A549 treated with dexamethasone at 1 μM for 4 hours (cell line): ENCODE measurements around the gene JAKMIP1. TPM values are rescaled to one million over a fixed set of nuclear protein-coding genes. Genes with fewer than 3 reads are reported as not detected.

ENCODE experiments used
- total RNA-seq: library from RNA; stranded (reverse); fragments of 200-300 nt; extraction: Qiagen RNA extraction; gene quantifications from 5 replicates; pipeline ENCODE4 v1.2.3, GENCODE V29; 2022

JAKMIP1 gene
- 0.08 TPM in 1 of 5 replicates, not detected in the others for total RNA-seq

DNA sequence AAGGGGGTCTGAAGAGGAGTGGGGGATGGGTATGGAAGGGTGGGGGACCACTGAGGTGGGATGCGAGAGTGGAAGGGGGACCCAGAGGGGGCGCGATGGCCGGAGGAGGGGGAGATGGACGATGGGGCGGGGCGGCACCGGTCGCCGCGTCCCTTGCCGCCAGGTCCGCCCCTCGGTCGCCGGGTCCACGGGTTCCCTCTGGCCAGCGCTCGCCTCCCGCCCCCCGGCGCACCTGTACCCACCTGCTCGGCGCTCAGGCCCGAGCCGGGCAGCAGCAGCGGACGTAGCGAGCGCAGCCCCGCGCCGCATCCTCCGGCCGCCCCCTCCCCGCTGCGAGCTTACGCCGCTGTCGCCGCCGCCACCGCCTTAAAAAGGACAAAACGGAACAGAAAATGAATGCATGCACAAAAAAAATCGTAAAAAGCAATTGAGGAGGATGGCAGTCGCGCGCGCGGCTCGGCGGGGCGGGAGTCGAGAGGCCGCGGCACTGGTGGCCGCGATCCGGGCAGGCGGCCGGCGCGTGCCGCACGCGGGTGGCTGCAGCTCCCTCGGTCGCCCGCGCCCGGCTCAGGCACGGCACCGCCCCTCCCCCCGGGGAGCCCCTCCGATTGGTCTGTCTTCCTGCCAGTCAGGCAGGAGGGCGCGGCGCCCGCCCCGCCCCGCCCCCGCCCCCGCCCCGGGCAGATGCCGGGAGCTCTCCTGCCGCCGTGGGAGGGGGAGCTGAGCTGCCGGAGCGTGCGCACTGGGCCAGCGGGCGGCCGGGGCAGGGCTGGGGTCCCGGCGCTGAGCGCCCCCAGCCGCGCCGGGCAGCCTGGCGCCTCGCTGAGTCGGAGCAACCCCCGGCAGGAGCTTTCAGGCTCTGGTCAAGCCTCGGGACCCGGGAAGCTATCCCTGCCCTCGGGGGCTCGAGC lies at the start of gene JAKMIP1:
Gene JAKMIP1 (minus strand): TSS at position 539 of the 911 bp plus-strand sequence. CDS start 87,699 bp downstream, outside the sequence.

DNA sequence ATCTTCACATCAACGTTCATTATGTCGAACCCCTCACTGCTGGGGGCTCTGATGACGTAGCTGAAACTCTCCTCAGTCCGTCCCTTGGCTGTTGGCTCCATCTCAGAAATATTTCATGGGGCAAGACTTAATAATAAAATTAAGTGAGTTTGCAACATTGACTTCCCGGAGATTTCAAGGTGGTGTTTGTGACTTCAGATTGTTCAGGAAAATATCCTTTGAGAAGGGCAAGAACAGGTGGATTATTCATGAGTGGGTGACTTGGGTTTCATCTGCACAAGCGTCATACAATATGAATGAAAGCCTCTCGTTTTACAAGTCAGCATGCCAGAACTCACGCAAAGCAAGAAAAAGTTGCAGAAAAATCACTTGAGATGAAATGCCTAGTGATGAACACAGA lies 182.0 kb downstream of the JAKMIP1 start, which contains the start of gene C4orf50:
Gene C4orf50 (minus strand): TSS at position 101 of the 400 bp plus-strand sequence.

Other genes starting within 250 kb of the JAKMIP1 start
- gene C4orf50, start 182.1 kb downstream of the JAKMIP1 start, total RNA-seq = not detected in 5 replicates
- gene WFS1, start 69.3 kb upstream of the JAKMIP1 start, total RNA-seq = 8.4 to 13.9 TPM (median 13.1 TPM) in 5 replicates